AG08395 (cell line): ENCODE results near the gene DMRT3.

Source experiments
- DNase-seq: peaks from one replicate; pipeline ENCODE4 v3.0.0; 2012; ENCODE audit warnings: mixed read lengths, low spot score

The DMRT3 gene

GRCh38 chr9:976258-976942 lies at the start of gene DMRT3:
TSS of gene DMRT3 (plus strand) at chr9:976655. CDS start at chr9:977002, 347 bp downstream.
- no peak for DNase-seq

DNA sequence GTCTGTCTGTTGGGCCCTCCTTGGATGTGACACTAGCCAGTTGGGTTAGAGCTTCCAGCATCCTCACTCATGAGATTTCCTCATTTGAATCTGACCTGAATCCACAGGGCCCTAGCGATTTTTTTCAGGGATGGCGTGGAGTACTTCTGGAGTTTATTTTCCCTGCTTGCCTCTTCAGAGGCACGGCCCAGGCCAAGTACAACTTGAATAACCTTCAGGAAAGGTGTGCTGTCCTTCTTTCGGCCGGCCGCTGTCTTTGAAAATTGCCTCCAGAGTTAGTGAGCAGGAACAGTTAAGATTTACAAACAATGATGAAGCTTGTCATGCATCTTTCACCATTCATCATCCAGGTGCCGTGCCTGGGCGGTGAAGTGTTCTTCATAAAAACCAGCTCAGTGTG lies 49.5 kb upstream of the DMRT3 start:
- no peak for DNase-seq

DNA sequence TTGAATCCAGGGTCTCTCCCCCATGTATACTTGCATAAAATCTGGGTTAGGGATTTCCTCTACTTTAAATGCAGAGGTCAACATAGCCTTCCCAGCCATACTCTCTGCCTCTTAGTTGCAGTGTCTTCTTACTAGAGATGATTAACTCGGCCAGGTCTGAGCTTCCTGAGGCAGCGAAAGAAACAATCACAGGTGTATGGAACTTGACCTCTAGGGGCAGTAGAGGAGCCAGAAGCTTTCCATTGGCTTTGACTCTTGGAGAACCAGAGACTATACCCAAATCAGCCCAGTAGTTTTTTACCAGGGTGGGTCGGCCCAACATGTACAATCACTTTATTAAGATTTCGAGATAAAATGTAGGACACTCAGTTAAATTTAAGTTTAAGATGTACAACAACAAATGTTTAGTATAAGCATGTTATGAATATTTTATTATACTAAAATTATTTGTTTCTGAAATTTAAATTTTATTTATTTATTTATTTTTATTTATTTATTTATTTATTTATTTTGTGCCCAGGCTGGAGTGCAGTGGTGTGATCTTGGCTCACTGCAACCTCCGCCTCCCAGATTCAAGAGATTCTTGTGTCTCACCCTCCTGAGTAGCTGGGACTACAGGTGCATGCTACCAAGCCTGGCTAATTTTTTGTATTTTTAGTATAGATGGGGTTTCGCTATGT lies 48.0 kb upstream of the DMRT3 start:
- peak; percentile 13 for DNase-seq

GRCh38 chr9:929719-930118 lies 46.7 kb upstream of the DMRT3 start:
- no peak for DNase-seq

GRCh38 chr9:933356-933755 lies 43.1 kb upstream of the DMRT3 start:
- no peak for DNase-seq

DNA sequence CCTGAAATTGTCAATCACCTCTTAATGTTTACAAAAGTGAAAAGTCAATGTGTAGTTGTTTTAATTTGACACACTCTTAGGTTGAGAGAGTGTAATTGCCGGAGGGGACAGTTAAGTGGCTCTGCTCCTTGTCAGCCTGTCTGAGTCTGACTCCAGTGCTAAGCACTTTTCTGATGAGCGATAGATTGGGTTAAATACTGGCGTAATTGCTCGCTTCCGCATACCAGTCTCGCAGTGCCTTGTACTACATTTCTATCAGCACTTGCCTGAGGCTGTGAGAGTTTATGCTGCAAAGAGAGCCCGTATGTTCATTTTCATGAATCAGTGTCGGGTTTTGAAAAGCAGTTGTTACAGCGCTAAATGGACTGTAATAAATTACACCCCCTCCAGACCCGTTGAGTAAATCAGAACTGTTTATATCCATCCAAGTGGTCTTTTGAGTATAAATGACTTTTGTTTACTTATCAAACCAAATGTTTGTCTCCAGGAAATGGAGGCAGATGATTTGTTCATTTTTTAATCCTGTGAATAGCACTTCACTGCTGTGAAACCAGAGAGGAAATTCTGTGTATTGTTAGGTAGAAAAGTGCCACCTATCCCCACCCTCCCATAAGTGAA lies 41.0 kb upstream of the DMRT3 start:
- DNase-seq: peak; percentile 17

- no peak for DNase-seq
These were observed 33.5 kb upstream of the DMRT3 start for GRCh38 chr9:942805-943580.

- no peak for DNase-seq
These were observed 28.5 kb upstream of the DMRT3 start for GRCh38 chr9:947985-948384.

GRCh38 chr9:948497-948896 lies 28.0 kb upstream of the DMRT3 start:
- DNase-seq: no peak

DNA sequence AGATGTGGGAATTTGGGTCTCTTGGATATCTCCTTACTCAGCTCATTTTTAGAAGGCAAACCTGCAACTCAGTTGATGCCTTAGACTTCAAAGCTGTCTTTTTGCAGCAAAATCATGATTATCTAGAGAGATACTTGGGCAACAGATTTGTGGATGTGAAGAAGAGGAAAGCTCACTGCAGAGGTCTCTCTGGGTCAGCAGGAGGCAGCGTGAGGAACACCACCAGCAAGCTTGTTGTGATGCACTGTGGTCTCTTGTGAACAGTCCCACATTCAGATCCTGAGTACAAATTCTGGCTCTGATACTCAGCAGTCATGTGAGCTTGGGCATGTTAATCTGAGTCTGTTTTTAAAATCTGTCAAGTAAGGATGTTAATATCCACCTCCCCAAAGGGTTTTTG lies 26.3 kb upstream of the DMRT3 start:
- DNase-seq: no peak

GRCh38 chr9:952546-952945 lies 23.9 kb upstream of the DMRT3 start:
- no peak for DNase-seq

DNA sequence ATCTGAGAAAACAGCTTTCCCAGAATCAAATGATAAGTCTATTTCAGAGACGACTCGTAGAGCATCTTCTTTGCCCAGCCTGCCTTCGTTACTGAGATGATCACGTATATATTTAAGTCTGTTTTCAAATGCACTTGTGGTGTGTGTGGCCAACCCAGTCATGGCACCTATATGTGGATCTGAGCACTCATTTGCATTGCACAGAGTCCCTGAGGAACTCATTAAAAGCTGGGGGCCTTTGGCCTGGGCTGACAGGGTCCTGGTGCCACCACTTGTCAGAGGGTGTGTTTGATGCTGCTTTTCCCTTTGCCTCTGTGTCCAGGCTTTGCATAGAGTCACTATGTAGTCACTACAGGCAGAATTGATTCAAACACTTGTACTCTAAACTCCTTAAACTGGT lies 17.4 kb upstream of the DMRT3 start:
- no peak for DNase-seq

GRCh38 chr9:959914-960313 lies 16.5 kb upstream of the DMRT3 start:
- DNase-seq: no peak

DNA sequence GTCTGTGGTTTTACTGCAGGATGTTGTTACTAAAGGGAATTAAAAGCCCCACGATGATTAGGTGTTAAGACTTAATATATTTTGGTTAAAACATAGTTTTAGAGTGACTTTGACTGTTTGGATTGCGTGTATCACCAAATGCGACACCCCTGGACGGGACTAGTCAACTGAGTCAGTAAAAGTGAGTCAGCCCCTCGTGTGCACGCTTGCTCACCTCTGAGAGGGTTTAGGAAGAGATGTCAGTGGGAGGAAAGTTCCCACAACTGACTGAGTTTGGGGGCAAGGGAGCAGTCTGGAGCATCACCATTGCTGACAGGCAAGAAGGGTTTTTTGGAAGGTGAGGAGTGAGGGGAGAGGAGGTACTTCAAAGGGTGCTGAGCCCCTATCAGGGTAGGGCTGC lies 14.4 kb upstream of the DMRT3 start:
- DNase-seq: no peak

- no peak for DNase-seq
These were observed 11.0 kb upstream of the DMRT3 start for GRCh38 chr9:965497-965896.

- DNase-seq: no peak
These were observed 9.6 kb upstream of the DMRT3 start for GRCh38 chr9:966870-967269.

- no peak for DNase-seq
These were observed 9.0 kb upstream of the DMRT3 start for GRCh38 chr9:967436-967835.

GRCh38 chr9:967903-968641 lies 8.4 kb upstream of the DMRT3 start:
- no peak for DNase-seq

- no peak for DNase-seq
These were observed 6.9 kb upstream of the DMRT3 start for GRCh38 chr9:969310-970150.

GRCh38 chr9:970151-970996 lies 6.1 kb upstream of the DMRT3 start:
- DNase-seq: no peak
